ENCODE measurements around the gene SNCAIP.

DNA sequence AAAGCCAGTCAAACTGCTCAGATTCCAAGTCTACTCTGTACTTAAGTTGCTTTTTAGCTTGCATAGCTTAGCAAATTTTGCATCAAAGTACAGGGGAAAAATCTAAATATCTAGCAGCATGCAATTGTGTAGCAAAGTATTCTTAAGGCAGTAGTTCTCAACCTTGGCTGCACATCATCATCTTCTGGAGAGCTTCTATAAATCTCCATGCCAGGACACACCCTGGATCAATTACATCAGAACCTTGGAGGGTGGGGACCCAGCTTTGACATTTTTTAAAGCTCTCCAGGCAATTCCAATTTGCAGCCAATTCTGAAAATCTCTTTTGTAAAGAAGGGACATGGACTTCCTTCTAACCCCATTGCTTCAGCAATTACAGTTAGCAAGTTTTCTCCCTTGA, 187.5 kb downstream of the SNCAIP start:
- TF ChIP-seq, protein P1, sequence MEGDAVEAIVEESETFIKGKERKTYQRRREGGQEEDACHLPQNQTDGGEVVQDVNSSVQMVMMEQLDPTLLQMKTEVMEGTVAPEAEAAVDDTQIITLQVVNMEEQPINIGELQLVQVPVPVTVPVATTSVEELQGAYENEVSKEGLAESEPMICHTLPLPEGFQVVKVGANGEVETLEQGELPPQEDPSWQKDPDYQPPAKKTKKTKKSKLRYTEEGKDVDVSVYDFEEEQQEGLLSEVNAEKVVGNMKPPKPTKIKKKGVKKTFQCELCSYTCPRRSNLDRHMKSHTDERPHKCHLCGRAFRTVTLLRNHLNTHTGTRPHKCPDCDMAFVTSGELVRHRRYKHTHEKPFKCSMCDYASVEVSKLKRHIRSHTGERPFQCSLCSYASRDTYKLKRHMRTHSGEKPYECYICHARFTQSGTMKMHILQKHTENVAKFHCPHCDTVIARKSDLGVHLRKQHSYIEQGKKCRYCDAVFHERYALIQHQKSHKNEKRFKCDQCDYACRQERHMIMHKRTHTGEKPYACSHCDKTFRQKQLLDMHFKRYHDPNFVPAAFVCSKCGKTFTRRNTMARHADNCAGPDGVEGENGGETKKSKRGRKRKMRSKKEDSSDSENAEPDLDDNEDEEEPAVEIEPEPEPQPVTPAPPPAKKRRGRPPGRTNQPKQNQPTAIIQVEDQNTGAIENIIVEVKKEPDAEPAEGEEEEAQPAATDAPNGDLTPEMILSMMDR (IDR thresholded peaks at IDR 0.05; ENCODE audit: insufficient read depth, low read length, poor library complexity, severe bottlenecking), result no peak
- TF ChIP-seq EZH2phosphoT487 (conservative IDR thresholded peaks at IDR 0.05; ENCODE audit: low read length), result no peak
